Hematopoietic multipotent progenitor cell treated with erythropoietin and hydrocortisone succinate and interleukin-3 and kit ligand, for 6 days (in vitro differentiated cells): ENCODE data around the gene RNF13.
A peak's percentile ranks its signal among the peaks of the same experiment; 100 is the strongest.
"Not testable (repeated sequence)": the region's sequence is repeated elsewhere in the genome, so short reads cannot be mapped to it uniquely, and the experiment has no call there.

Experiments used
- DNase-seq: peaks from one replicate; pipeline ENCODE4 v3.0.0-alpha.2; 2015

The RNF13 gene

DNA sequence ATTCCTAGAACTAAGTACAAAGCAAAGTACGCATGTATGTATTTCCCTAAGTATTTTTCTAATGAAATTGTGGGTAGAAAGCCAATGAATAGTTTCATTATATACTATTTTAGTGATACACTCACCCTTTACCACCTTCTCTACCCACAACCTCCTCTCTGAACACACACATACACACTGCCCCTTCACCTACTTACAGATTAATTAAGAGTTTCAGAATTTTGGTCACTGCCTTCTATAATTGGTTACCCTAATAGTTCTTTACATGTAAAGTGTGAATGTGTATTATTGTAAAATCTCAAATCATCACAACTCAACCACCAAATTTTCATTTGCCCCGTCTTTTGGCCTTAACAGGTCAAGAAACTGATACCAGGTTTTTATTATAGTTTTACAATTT, 150.5 kb downstream of the RNF13 start:
- no peak for DNase-seq

DNA sequence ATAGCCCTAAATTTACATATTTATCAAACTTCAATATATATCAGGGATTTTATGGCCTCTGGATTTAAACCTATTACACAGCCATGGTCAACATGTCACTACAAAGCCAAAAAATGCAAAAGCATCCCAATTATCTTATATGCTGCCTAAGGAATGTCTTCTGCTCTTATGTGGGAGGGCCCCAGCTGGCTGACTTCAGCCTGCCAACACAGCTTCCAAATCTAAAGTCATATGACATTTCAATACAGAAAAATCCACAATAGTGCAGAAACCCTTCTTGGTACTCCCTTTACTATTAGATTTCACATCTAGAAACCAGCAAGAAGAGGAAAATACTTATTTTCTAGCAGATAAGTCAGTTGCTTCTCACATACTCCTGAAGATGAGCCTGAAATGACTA, 151.3 kb downstream of the RNF13 start:
- DNase-seq, result no peak

DNA sequence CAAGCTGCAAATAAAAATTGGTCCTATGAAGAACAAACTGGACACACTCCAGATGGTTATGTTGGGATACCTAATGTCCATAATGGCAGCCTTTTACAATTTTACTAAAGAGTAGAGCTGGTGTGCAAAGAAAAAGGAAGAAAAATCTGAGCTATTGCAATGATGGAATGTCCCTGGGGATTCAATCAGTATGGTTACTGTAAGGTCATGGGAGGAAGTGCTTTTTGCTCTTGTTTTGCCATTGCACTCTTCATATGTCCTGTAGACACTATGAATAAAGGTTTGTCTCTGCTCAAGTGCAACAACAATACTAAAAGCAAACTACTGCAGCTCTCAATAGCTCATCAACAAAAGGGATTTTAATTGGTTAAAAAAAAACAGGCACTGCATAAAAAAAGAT, 152.3 kb downstream of the RNF13 start:
- no peak for DNase-seq

- peak; percentile 74 for DNase-seq
These were observed 154.2 kb downstream of the RNF13 start for GRCh38 chr3:149967086-149967685.

DNA sequence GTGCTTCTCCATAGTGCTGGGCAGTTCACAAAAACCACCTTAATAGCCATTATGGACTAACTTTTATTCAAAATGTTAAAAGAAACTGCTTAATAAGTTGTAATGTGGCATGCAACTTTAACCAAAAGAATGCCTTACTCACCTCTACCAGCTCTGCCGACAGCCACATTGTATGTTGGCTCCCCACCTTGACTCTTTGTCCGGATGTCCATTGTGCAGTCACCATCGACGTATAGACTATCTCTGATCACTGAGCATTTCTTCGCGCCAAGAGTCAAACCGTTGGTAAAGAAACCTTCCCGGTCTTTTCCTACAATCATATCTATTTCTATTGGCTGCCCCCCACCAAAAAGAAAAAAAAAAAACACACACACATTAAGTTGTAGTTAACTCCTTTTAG, 155.2 kb downstream of the RNF13 start:
- no peak for DNase-seq

GRCh38 chr3:149969110-149969939, 156.3 kb downstream of the RNF13 start:
- DNase-seq, result no peak

GRCh38 chr3:149969940-149970715, 157.1 kb downstream of the RNF13 start:
- peak; percentile 70 for DNase-seq

GRCh38 chr3:149970716-149971402, 157.8 kb downstream of the RNF13 start, which contains the start of gene PFN2:
Gene PFN2, minus strand, starts transcription at chr3:149970895. Its CDS starts 39 bp downstream, at chr3:149970856.
- DNase-seq, result peak; percentile 43

DNA sequence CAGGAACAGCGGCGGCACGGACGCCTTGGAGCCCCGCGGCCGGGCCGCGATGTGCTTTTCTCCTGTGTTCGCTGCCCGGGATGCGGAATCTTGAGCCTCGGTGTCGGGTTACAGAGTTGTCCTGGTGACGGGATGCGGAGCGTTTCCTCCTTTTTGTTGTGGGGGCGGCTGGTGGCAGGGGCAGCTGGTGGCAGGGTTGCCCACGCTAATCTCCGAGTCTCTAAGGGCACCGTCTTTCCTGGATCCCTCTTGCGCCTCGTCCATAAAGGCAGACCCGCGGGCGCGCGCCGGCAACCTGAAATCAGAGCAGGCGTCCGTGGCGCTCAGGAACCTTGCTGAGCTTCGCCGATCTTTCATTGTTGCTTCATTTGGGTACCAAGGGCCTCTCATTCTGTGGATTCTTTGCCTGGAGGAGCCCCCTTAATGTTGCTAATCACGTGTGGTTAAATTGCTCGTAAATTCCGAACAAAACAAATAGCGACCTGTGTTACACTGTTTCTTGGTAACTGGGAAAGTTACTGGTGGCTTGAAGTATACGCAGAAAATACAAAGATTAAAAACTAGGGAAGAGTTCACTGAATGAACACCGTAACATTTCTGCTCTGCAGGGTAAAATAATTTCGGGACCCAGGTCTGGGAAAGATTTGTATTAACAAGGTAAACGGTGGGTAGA, 158.5 kb downstream of the RNF13 start:
- DNase-seq, result peak; percentile 22

DNA sequence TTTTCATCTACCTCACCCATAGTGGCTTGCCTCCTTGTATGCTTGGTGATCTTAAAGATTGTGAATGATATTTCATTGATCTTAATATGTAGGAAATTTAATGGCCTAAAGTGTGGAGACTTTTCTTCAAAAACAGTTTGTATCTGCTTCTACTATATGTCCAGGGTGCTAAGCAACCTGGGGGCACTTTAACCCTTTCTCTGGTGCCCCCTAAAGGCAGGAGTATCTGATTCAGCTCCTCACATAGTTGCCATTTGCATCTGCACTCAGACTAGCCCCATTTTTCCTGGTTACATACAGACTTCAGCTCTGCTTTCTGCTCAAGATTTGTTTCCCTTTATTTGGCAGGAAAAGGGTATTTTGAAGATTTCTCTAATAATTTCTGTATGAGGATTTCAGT, 162.9 kb downstream of the RNF13 start:
- peak; percentile 9 for DNase-seq

DNA sequence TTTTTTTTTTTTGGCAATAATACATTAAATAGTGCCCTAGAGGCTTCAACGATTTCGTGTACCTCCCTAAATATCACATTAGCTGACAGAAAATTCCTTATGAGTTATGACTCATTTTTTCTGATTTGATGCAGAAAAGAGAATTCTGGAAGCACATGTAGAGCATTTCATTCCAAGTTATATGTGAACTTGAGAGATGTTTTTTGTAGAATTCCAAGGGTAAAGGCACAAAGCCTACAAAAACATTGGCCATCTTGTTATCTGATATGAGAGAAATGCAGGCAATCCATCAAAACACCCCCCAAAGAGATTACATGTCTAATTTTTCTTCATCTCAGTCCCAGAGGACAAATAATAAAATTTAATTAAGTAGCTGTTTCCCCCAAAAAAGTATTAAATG, 164.4 kb downstream of the RNF13 start:
- DNase-seq, result no peak

DNA sequence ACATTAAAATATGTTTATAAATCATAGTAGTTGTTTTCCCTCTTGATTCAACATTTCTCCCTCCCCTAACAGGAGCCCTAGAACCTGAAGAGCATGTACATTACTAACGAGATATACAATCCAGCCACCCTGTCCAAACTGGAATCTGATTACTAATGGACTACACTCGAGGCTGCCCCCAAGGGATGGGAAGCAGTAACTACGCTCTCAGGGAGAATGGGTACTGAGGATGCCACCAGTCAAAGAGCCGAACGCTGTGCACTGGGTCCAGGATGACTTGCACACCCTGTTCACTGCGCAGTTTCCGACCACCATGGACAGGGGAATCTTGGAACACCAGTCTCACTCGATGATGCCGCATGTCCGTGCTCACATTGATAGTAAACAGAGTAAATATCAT, 169.0 kb downstream of the RNF13 start:
- not testable (repeated sequence) for DNase-seq

GRCh38 chr3:149983053-149983452, 170.0 kb downstream of the RNF13 start:
- DNase-seq, result not testable (repeated sequence)

DNA sequence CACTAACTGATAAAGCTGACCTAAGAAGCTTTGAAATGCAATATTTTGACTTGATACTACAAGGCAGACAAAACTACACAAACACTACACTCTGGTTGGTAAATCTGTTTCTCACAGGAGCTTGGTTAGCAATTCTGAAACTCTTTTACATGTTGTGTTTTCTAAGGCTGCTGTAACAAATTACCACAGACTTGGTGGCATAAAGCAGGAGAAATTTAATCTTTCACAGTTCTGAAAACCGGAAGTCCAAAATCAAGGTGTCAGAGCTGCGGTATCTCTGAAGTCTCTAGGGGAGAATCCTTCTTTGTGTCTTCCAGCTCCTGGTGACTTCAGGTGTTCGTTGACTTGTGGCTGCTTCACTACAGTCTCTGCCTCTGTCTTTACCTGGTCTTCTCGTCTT, 170.6 kb downstream of the RNF13 start:
- no peak for DNase-seq

DNA sequence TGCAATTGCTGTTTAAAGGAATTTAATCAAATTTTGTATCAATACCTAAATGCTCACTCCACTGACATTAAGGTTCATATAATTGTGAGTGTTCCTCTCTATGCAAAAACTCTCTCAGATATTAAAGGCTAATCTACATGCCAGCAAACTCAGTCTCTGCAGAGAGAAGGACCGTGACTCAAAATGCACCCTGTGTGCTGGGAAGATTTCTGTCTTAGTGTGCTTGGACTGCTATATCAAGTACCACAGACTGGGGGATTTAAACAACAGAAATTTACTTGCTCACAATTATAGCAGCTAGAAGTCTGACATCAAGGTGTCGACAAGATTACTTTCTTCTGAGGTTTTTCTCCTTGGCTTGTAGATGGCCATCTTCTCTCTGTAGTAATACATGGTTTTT, 176.3 kb downstream of the RNF13 start:
- DNase-seq, result no peak

- DNase-seq, result no peak
These were observed 177.5 kb downstream of the RNF13 start for GRCh38 chr3:149990423-149990948.

- no peak for DNase-seq
These were observed 179.5 kb downstream of the RNF13 start for GRCh38 chr3:149992416-149993058.

DNA sequence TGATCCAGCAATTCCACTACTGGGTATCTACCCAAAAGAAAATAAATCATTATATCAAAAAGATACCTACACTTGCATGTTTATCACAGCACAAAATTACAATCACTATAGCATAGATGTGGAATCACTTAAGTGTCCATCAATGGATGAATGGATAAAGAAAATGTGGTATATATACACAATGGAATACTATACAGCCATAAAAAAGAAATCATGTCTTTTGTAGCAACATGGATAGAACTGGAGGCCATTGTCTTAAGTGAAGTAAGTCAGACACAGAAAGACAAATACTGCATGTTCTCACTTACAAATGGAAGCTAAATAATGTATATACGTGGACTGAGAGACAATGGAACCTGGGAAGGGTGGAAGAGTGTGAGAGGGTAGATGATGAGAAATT, 185.9 kb downstream of the RNF13 start:
- no peak for DNase-seq

GRCh38 chr3:149999421-149999820, 186.4 kb downstream of the RNF13 start:
- no peak for DNase-seq

GRCh38 chr3:150000641-150001040, 187.6 kb downstream of the RNF13 start:
- no peak for DNase-seq

DNA sequence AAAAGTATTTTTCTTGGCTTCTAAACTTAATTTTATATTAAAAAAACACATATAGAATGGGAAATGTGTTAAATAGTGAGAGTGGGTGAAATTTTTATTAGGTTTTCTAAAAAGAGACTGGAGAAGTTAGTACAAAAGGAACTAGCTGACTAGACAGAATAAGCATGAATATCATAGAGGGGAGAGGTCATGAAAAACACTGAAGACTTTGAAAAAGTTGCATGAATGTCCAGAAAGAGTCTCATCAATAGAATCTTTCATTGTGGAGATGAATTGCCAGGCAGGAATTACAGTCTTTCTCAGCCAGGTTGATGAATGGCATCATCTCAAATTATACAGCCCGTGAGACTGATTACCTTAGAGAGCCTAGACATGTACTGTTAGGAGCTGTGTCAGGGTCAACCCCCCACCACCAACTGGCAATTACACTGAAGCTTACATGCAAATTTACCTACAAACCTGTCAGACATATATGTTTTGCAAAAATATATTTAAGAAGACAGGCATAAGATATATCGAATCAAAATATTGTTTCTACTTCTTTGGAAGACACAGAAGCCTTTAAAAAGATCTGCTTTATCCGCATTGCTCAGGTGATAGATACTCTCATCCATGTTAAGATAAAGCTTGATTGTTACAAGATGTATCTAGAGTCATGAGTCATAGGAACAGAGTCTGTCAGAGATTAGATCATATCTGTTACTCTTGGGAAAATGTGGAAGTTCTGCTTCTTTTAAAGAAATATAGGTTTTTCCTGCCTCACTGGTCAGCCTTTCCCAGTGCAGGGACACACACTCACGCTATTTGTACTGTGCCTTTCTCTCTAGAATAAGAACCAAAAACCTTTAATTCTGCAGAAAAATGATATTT, 192.5 kb downstream of the RNF13 start:
- DNase-seq, result no peak
